GM21529 (cell line): ENCODE data around the gene BMP2K.

Source experiments
- ATAC-seq: cut with Tn5 transposase; IDR thresholded peaks from one replicate; pipeline ENCODE4 v1.9.1; 2021; ENCODE audit not compliant: unreplicated experiment

BMP2K gene

GRCh38 chr4:78763763-78764387 lies 12.3 kb upstream of the BMP2K start:
- no peak for ATAC-seq

- no peak for ATAC-seq
These were observed 11.6 kb upstream of the BMP2K start for GRCh38 chr4:78764498-78764961.

- no peak for ATAC-seq
These were observed 10.6 kb upstream of the BMP2K start for GRCh38 chr4:78765432-78766006.

- no peak for ATAC-seq
These were observed 10.1 kb upstream of the BMP2K start for GRCh38 chr4:78766026-78766425.

DNA sequence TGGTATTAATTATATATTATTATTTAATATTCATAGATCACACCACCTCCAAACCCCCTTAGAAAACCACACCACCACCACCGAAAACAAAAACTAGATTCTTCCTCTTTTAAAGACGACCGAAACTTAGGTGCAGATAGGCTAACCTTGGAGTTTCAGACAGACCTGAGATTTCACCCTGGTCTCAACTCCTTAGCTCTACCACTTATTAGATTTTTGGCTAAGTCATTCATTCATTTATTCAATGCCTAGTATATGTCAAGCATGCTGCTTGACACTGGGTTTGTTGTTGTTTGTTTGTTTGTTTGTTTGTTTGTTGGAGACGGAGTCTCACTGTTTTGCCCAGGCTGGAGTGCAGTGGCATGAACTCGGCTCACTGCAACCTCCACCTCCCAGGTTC lies 9.5 kb upstream of the BMP2K start:
- ATAC-seq: peak; percentile 87

- ATAC-seq: peak; percentile 71
These were observed 8.8 kb upstream of the BMP2K start for GRCh38 chr4:78767350-78767749.

DNA sequence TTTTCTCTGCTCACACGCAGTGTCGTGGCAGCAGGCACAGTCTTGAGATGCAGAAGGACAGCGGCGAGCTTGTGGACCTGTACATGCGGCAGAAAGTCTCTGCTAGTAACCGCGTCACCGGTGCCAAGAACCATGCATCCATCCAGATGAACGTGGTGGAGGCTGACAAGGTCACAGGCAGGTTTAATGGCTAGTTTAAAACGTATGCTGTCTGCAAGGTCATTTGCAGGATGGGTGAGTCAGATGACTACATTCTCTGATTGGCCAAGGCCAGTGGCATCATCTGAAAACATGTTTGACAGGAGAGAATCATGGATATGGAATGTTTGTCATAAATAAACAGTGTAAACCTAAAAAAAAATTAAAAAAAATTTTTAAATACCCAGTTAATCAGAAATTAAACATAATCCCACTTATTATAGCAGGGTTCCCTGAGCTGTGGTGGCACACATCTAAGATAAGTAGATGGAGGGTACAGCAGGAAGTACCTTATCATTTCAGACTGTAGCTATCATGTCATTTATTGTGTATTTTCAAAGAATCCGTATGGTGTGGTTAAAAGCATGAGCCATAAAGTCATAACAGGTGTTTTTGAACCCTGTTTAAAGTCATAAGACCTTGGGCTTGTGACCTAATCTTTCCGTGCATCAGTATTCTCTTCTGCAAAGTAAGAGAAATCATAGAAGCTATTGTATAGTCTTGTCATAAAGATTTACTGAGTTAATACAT lies 7.5 kb upstream of the BMP2K start:
- ATAC-seq: no peak

DNA sequence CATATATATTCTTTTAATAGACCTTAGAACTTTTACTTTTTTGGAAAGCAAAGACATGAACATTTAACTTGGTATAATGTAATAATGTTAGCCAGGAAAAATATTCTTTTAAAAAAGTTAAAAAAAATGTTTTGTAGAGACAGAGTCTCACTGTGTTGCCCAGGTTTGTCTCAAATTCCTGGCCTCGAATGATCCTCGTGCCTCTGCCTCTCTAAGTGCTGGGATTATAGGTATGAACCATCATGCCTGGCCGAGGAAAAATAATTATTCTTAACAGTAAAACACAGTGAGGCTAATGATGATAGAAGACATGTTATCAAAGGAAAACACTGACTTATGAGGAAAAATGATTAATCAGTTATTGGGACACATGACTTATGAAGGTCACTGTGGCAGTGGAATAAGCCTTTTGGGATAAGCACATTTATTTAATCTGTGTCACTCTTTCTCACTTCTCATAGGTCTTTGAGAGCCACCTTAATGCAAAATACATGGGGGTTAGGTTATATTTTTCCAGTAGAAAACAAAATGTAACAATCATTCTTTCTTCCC lies 6.0 kb upstream of the BMP2K start:
- ATAC-seq: no peak

DNA sequence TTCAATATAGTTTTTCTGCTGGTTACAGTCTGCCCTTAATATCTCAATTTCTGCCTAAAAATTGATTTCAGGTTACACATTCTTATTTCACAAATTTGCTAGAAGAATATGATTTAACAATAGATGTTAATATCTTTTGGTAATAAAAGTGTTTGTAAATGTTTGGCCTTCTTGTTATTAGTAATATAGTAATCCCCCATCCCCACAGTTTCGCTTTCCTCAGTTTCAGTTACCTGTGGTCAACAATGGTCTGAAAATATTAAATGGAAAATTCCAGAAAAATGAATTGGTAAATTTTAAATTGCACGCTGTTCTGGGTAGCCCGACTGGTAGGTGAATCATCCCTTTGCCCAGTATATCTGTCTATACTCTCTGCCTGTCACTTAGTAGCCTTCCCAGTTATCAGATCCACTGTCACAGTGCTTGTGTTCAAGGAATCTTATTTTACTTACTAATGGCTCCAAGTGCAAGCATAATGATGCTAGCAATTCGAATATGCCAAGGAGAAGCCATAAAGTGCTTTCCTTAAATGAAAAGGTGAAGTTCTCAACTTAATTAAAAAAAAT lies 3.5 kb upstream of the BMP2K start:
- ATAC-seq: no peak

DNA sequence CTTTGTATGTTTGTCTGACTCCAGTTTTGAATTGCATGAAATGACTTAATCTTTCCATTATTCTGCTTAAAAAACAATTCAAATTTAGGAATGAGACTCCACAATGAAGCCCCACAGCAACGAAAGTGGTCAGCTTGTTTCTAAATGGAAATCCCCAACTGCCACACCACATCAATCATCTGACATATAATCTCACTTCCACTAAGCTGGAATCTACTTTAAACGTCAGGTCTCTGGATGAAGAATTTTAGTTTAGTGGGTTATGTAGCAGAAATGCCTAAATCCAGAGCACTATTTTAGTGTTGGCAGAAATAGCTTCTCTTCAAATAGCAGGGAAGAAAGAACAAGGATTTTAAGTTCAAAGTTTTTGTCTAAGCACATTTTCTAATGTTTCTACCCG lies 1.7 kb upstream of the BMP2K start:
- no peak for ATAC-seq

DNA sequence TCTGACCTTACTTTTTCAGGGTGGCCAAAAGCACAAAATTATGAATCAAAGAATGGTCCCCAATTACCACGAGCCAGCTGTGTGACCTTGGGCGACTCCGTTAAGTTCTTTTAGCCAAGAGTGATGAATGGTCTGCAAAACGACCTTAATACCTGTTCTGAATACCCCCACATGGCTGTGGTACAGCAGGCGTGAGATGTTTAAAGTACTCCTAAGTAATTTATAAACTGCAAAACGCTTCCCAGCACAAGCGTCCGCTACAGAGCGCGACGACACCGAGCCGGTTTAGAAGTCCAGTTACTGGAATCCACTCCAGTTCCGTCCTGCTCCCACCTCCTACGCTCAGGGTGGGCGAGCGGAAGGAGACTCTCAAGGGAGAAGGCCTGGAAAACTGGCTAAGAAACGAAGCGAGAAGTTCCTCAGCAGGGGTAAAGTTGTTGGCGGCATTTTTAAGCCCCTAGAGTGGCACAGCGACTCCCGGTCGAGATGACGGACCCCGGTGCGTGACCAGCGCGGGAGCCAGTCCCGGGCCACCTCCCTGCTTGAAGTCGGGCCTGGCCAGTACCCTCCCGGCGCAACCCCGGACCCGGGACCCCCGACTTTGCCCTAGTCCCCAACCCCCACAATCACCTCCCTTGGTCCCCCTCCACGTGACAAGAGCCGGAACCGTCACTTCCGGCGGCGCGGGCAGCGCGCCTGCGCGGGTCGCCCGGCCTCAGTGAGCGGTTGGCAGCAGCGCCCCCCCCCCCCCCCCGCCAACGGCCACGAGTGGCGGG lies 659 bp upstream of the BMP2K start:
- ATAC-seq: peak; percentile 50

GRCh38 chr4:78776729-78777575 lies 802 bp downstream of the BMP2K start:
- peak; percentile 29 for ATAC-seq

- ATAC-seq: no peak
These were observed 1.4 kb downstream of the BMP2K start for GRCh38 chr4:78777576-78777940.

GRCh38 chr4:78778530-78778929 lies 2.4 kb downstream of the BMP2K start:
- ATAC-seq: no peak

DNA sequence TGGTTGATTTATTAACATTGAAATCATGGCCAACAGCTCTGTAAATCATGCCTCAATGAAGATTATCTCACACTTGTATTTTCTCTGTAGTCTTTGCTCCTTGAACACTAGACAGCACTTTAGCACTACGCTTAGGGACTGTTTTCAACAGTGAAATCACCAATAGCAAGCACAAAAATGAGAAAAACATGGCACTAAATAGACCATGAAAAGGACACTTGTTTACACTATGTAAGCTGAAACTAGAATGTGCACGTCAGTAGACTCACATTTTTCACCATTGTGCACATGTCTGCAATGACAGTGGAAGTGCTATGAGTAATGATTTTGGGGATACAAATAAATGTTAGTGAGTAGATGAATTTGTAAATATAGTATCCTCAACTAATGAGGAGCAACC lies 3.1 kb downstream of the BMP2K start:
- ATAC-seq: no peak

DNA sequence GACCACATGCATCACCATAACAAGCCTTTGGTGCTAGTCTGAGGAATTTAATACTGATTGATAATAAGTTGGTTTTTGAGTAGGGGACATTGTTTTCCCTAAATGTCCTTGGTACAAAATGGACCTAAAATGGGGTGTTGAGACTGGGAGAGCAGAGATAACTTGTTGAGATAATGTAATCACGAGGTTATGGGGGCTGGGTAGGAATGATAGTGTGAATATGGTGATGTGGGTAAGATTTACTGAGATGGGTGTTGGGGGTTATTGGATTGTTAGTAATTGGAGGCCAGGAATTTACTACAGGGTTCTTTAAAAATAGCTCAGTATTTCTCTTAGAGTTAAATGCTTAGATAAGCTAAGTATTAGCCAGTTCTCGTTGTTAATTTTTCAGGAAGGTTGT lies 3.9 kb downstream of the BMP2K start:
- no peak for ATAC-seq

DNA sequence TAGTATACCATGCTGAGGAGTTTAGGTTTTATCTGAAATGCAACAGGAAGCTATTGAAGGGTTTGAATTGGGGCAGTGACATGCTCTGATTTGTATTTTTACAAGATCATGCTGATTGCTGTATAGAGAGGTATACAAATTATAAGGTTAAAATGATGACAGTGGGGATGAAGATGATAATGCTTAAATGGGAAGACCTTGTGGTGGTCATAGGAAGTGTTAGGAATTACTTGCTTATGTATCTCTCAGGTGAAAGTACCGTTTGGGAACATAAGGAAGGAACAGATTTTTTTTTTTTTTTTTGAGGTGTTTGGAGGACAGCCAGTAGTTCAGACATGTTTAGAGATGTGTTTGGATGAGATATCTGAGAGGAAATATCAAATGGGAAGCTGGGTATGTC lies 5.0 kb downstream of the BMP2K start:
- no peak for ATAC-seq

- ATAC-seq: no peak
These were observed 5.8 kb downstream of the BMP2K start for GRCh38 chr4:78781924-78782323.

DNA sequence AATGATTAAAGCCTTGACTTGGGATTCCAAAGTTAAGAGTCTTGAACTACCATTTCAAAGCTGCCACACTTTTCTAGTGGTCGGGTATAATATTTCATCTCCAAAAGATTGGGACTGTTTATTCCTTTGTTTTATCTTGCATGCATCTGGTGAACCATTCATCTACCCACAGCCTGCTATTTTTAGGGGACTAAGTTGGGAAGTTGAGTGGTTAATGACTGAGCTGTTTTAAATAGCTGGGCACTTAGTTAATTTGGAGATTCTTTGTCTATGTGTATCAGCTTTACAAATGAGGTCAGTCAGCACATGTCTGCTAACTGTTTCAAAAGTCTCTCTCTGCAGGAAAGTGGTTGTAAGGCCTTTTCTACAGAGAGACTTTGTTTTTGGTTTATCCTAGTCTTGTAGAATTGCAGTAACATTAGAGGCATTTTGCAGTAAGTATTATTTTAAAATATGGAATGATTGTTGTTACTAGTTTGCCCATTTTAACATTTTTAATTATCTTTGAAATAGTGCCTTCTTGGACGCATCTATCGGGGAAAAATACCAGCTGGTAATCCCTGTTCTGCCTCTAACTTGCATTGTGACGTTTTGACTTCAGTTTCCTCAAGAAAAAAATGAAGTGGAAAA lies 8.2 kb downstream of the BMP2K start:
- no peak for ATAC-seq
